ENCODE results near the gene LYPD3. TPM values are rescaled to one million over a fixed set of nuclear protein-coding genes. Genes with fewer than 3 reads are reported as not detected.
"Not testable (repeated sequence)": the region's sequence is repeated elsewhere in the genome, so short reads cannot be mapped to it uniquely, and the experiment has no call there.

LYPD3 gene
- total RNA-seq, 2 donors from 2014 or later = 9.8 to 27.6 TPM

DNA sequence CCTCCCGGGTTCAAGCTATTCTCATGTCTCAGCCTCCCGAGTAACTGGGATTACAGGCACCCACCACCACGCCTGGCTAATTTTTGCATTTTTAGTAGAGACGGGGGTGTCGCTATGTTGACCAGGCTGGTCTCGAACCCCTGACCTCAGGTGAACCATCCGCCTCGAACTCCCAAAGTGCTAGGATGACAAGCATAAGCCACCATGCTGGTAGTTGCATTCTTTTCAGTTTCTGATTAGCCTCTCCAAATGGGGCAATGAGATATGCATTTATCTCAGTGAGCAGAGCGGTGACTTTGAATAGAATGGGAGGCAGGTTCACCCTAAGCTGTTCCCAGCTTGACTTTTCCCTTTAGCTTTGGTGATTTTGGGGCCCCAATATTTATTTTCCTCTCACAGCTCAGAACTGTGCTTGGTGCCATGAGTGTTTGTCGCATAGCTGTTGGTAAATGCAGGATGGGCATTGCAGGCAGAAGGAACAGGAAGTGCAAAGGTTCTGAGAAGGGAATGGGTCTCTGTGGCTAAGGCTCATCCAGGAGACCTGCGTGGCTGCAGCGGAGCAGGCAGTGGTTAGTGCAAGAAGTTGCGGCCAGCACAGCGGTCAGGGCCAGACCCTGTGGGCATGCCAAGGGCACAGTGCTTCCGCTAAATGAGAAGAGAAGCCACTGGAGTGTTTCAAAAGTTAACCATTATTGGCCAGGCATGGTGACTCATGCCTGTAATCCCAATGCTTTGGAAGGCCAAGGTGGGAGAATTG lies 20.7 kb downstream of the LYPD3 start:
- no peak overlapping the region for H3K4me3 ChIP-seq
- H3K36me3 ChIP-seq = no peaks in the 10 kb centered on the region
- intact Hi-C loops (cut with DNase I) = loop anchor here (10.0 kb wide), 1 partner anchor 210 kb away; no protein-coding TSS in a partner anchor
- TF ChIP-seq POLR2AphosphoS5 (IDR thresholded peaks at IDR 0.05) = no peak
- no peak for TF ChIP-seq POLR2A (IDR thresholded peaks at IDR 0.05)
- TF ChIP-seq, protein P1, sequence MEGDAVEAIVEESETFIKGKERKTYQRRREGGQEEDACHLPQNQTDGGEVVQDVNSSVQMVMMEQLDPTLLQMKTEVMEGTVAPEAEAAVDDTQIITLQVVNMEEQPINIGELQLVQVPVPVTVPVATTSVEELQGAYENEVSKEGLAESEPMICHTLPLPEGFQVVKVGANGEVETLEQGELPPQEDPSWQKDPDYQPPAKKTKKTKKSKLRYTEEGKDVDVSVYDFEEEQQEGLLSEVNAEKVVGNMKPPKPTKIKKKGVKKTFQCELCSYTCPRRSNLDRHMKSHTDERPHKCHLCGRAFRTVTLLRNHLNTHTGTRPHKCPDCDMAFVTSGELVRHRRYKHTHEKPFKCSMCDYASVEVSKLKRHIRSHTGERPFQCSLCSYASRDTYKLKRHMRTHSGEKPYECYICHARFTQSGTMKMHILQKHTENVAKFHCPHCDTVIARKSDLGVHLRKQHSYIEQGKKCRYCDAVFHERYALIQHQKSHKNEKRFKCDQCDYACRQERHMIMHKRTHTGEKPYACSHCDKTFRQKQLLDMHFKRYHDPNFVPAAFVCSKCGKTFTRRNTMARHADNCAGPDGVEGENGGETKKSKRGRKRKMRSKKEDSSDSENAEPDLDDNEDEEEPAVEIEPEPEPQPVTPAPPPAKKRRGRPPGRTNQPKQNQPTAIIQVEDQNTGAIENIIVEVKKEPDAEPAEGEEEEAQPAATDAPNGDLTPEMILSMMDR (IDR thresholded peaks at IDR 0.05) = no peak
- H3K27ac ChIP-seq = no peak overlapping the region
- 90% methylated on average over 15 of the region's 15 CpGs for WGBS
- DNase-seq (ENCODE audit: low spot score) = no peak
- H3K4me1 ChIP-seq (replicated peaks) = no peaks in the 10 kb centered on the region
- no peaks in the 10 kb centered on the region for H3K9me3 ChIP-seq
- no peaks in the 10 kb centered on the region for H3K27me3 ChIP-seq (replicated peaks; ENCODE audit: insufficient read depth)

GRCh38 chr19:43444091-43444490 lies 21.3 kb downstream of the LYPD3 start:
- not testable (repeated sequence) for H3K27me3 ChIP-seq (replicated peaks; ENCODE audit: insufficient read depth); H3K4me1 ChIP-seq (replicated peaks); DNase-seq (ENCODE audit: low spot score); H3K36me3 ChIP-seq; H3K27ac ChIP-seq; H3K9me3 ChIP-seq; H3K4me3 ChIP-seq
- intact Hi-C loops (cut with DNase I) = loop anchor here (10.0 kb wide), 1 partner anchor 211 kb away; no protein-coding TSS in a partner anchor
- 93% methylated on average over 9 of the region's 9 CpGs for WGBS

DNA sequence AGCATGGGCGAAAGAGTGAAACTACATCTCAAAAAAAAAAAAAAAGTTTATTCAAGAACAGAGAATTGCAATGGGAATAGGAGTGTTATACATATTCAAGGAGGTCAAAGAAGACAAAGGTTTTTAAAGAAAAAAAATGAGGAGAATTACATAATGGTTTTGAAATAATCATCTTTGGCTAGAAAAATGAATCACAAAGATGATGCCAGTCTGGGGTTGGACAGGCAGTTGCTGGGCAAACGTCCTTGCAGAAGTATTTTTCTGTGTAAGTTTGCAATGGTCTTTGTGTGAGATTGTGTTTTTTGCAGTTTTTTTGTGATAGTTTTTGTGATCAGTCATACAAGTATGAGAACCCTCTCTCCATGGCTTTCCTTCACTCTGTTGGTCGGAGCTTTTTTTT lies 23.7 kb downstream of the LYPD3 start:
- H3K4me3 ChIP-seq = no peak overlapping the region
- no peaks in the 10 kb centered on the region for H3K9me3 ChIP-seq
- H3K4me1 ChIP-seq (replicated peaks) = peaks cover 3% of the 10 kb centered on the region
- intact Hi-C loops (cut with DNase I) = loop anchor here (10.0 kb wide), 1 partner anchor 213 kb away; no protein-coding TSS in a partner anchor
- H3K27ac ChIP-seq = no peak overlapping the region
- 75% methylated on average over 3 of the region's 3 CpGs for WGBS
- no peaks in the 10 kb centered on the region for H3K27me3 ChIP-seq (replicated peaks; ENCODE audit: insufficient read depth)
- TF ChIP-seq POLR2A (IDR thresholded peaks at IDR 0.05) = no peak
- no peak for TF ChIP-seq POLR2AphosphoS5 (IDR thresholded peaks at IDR 0.05)
- TF ChIP-seq, protein P1 (IDR thresholded peaks at IDR 0.05) = no peak
- no peaks in the 10 kb centered on the region for H3K36me3 ChIP-seq
- no peak for DNase-seq (ENCODE audit: low spot score)

- Histone ChIP-seq H3K27ac (no peak overlapping the region), H3K4me3 (no peak overlapping the region), H3K27me3 (replicated peaks; ENCODE audit: insufficient read depth) (no peaks in the 10 kb centered on the region), H3K4me1 (replicated peaks) (peaks cover 3% of the 10 kb centered on the region), H3K36me3 (no peaks in the 10 kb centered on the region), H3K9me3 (no peaks in the 10 kb centered on the region)
- no peak for DNase-seq (ENCODE audit: low spot score)
- intact Hi-C loops (cut with DNase I) = loop anchor here (10.0 kb wide), 1 partner anchor 215 kb away; no protein-coding TSS in a partner anchor
- TF ChIP-seq POLR2A (IDR thresholded peaks at IDR 0.05) = no peak
- TF ChIP-seq, protein P1 (IDR thresholded peaks at IDR 0.05) = no peak
- no peak for TF ChIP-seq POLR2AphosphoS5 (IDR thresholded peaks at IDR 0.05)
Measured at GRCh38 chr19:43439709-43440063, 25.7 kb downstream of the LYPD3 start.

DNA sequence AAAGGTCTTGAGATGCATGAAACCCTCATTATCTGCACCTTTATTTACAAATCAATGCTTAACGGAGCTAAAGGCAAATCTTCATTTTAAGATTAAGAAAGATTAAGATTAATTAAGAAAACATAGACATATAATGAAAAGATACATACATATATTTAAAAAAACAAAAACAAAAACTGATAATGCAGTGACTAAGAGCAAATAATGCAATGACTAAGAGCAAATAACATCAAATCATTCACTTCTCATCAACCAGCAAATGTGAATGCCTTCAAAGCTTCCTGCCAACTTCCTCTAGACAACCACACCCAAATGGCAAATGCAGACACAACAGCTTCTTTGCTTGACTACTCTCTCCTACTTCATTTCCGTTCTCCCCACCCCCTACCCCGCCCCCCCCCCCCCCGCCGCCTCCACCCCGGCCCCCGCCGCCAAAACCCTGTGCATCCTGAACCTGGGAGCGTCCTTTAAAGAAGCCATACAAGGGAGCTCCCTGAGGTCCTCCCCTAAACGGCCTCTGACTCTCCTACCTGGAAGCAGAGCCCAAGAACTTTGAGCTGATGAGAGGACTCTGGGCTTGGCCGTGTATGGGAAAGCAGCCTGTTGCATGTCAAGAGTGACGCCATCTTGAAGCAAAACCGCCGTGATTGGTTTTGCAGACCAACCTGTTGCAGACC lies 26.2 kb downstream of the LYPD3 start:
- H3K27me3 ChIP-seq (replicated peaks; ENCODE audit: insufficient read depth) = no peaks in the 10 kb centered on the region

More for the DNA sequence above, 26.2 kb downstream of the LYPD3 start:
- Histone ChIP-seq H3K27ac (peak overlapping the region in 1 of 2 donors; percentile 44), H3K9me3 (no peaks in the 10 kb centered on the region), H3K4me1 (replicated peaks) (peaks cover 3% of the 10 kb centered on the region), H3K36me3 (no peaks in the 10 kb centered on the region), H3K4me3 (no peak overlapping the region)
- no peak for DNase-seq (ENCODE audit: low spot score)
- intact Hi-C loops (cut with DNase I) = no loop called here
- WGBS = 39% methylated on average over 14 of the region's 14 CpGs
- peak; percentile 33 for TF ChIP-seq POLR2AphosphoS5 (IDR thresholded peaks at IDR 0.05)
- TF ChIP-seq, protein P1 (IDR thresholded peaks at IDR 0.05) = no peak
- TF ChIP-seq POLR2A (IDR thresholded peaks at IDR 0.05) = no peak

All from prostate gland (tissue), 2 donors.